Endothelial cell of umbilical vein (primary cell): ENCODE data around the gene FRMD4A. TPM values are rescaled to one million over a fixed set of nuclear protein-coding genes. Genes with fewer than 3 reads are reported as not detected.
A peak's percentile ranks its signal among the peaks of the same experiment; 100 is the strongest.

ENCODE experiments used
- BruUV-seq: library from RNA; stranded (reverse); fragments of 400-500 nt; replicated peaks from 2 replicates; lab custom pipeline; 2021; lab: Mats Ljungman, UMichigan
- CTCF ChIA-PET: fragments of 300-600, 350-600 bp; sonication (Branson Sonifier 250); formaldehyde crosslinking; loops from one replicate; lab custom pipeline; 2021; ENCODE audit warnings: antibody characterized with exemption, inconsistent platforms; lab: Charles Lee
- POLR2A ChIA-PET: fragments of 300-600, 350-600 bp; sonication (Branson Sonifier 250); formaldehyde crosslinking; loops from one replicate; lab custom pipeline; 2021; ENCODE audit warnings: antibody characterized with exemption, inconsistent platforms; lab: Charles Lee
- DNase-seq: peaks from one replicate; pipeline ENCODE4 v3.0.0-alpha.2; 2011; ENCODE audit warnings: low read depth, low spot score
- FAIRE-seq: peaks from 2 replicates; lab custom pipeline; 2011; peaks lifted over from hg19 to GRCh38; lab: Jason Lieb, UNC
- H2AFZ ChIP-seq: 2 replicates; pipeline ENCODE4 v1.6.0; 2012; ENCODE audit warnings: low read depth, low read length, control low read depth, inconsistent platforms
- H3K27ac ChIP-seq: 2 replicates; pipeline ENCODE4 v1.5.1; 2011; ENCODE audit warnings: low read depth, mild to moderate bottlenecking, control low read depth, low read length, moderate library complexity; ENCODE audit not compliant: insufficient read depth
- H3K27me3 ChIP-seq, 2 experiments: 2 replicates each; pipeline versions ENCODE4 v1.6.0 to v1.6.1; 2011; ENCODE audit warnings: low read length in 2 of 2, mixed read lengths in 1 of 2; ENCODE audit not compliant: control insufficient read depth in 2 of 2, insufficient read depth in 2 of 2
- H3K36me3 ChIP-seq, 2 experiments: 2 replicates in 1 of 2; 3 replicates in 1 of 2; pipeline ENCODE4 v1.5.1; 2011; ENCODE audit warnings: low read length in 2 of 2, mild to moderate bottlenecking in 1 of 2, moderate library complexity in 1 of 2; ENCODE audit not compliant: control insufficient read depth in 2 of 2, insufficient read depth in 2 of 2; ENCODE audit errors: extremely low read depth in 1 of 2
- H3K4me1 ChIP-seq: 3 replicates; pipeline ENCODE4 v1.5.1; 2011; ENCODE audit warnings: mild to moderate bottlenecking, low read length; ENCODE audit not compliant: control insufficient read depth, insufficient read depth; ENCODE audit errors: extremely low read depth
- H3K4me2 ChIP-seq: 2 replicates; pipeline ENCODE4 v1.6.1; 2011; ENCODE audit warnings: low read length, control low read depth, mixed read lengths; ENCODE audit not compliant: insufficient read depth
- H3K4me3 ChIP-seq, 3 experiments: fragments of 200-600 bp in 1 of 3; sonication (generic), shearing (Covaris generic) in 1 of 3; replicated peaks in 1 of 3; 2 replicates each; pipeline ENCODE4 v1.5.1; 2011 to 2016; ENCODE audit warnings: control low read depth in 3 of 3, low read length in 3 of 3, mild to moderate bottlenecking in 2 of 3, inconsistent platforms in 1 of 3, low read depth in 1 of 3, moderate library complexity in 1 of 3; ENCODE audit not compliant: insufficient read depth in 1 of 3
- H3K79me2 ChIP-seq: 2 replicates; pipeline ENCODE4 v1.6.0; 2012; ENCODE audit warnings: low read length, inconsistent platforms; ENCODE audit not compliant: control insufficient read depth, insufficient read depth
- H3K9ac ChIP-seq: replicated peaks from 2 replicates; pipeline ENCODE3; 2011; ENCODE audit warnings: low read length, control low read depth; ENCODE audit not compliant: insufficient read depth; ENCODE audit errors: extremely low read depth
- H3K9me1 ChIP-seq: replicated peaks from 3 replicates; pipeline ENCODE4 v1.6.0; 2011; ENCODE audit warnings: mild to moderate bottlenecking, low read length; ENCODE audit not compliant: control insufficient read depth, insufficient read depth; ENCODE audit errors: extremely low read depth
- H3K9me3 ChIP-seq: replicated peaks from 2 replicates; pipeline ENCODE4 v1.5.1; 2012; ENCODE audit warnings: low read length, inconsistent platforms; ENCODE audit not compliant: control insufficient read depth, insufficient read depth
- H4K20me1 ChIP-seq: replicated peaks from 2 replicates; pipeline ENCODE3; 2011; ENCODE audit warnings: mild to moderate bottlenecking, low read length; ENCODE audit not compliant: control insufficient read depth, insufficient read depth; ENCODE audit errors: extremely low read depth
- CTCF ChIP-seq, 2 donors: IDR thresholded peaks; 1 replicate in 1 of 2; 2 replicates in 1 of 2; pipeline ENCODE4 v1.5.1; 2011; ENCODE audit warnings: low read length in 2 of 2, mild to moderate bottlenecking in 2 of 2, moderate library complexity in 2 of 2, control low read depth in 1 of 2, inconsistent platforms in 1 of 2, low read depth in 1 of 2; ENCODE audit not compliant: insufficient read depth in 1 of 2; ENCODE audit errors: extremely low read depth in 1 of 2
- EZH2 ChIP-seq: IDR thresholded peaks from 2 replicates; pipeline ENCODE4 v1.6.1; 2012; ENCODE audit warnings: borderline replicate concordance, low read depth, mild to moderate bottlenecking, moderate library complexity, low read length, inconsistent platforms; ENCODE audit not compliant: severe bottlenecking
- FOS ChIP-seq: IDR thresholded peaks from 2 replicates; pipeline ENCODE4 v1.6.1; 2011; ENCODE audit warnings: mild to moderate bottlenecking, low read length, moderate library complexity, borderline replicate concordance; ENCODE audit not compliant: insufficient read depth
- GATA2 ChIP-seq: IDR thresholded peaks from 2 replicates; pipeline ENCODE4 v1.7.0; 2011; ENCODE audit warnings: low read depth, mild to moderate bottlenecking, moderate library complexity, mixed read lengths, low read length; ENCODE audit not compliant: insufficient read length, insufficient read depth
- JUN ChIP-seq: IDR thresholded peaks from 2 replicates; pipeline ENCODE4 v1.6.1; 2011; ENCODE audit warnings: borderline replicate concordance, low read depth; ENCODE audit not compliant: insufficient read length, insufficient read depth
- MYC ChIP-seq: IDR thresholded peaks from one replicate; pipeline ENCODE4 v1.6.1; 2011; ENCODE audit warnings: mild to moderate bottlenecking, low read depth, low read length
- POLR2A ChIP-seq: IDR thresholded peaks from 2 replicates; pipeline ENCODE4 v1.6.1; 2012; ENCODE audit warnings: low read depth, mild to moderate bottlenecking, control low read depth, low read length
- POLR2AphosphoS5 ChIP-seq: IDR thresholded peaks from 2 replicates; pipeline ENCODE4 v1.6.1; 2012; ENCODE audit warnings: low read depth, mild to moderate bottlenecking, control low read depth, low read length, moderate library complexity; ENCODE audit not compliant: insufficient read depth
- dilution Hi-C: fragments of 300-500 bp; cut with MboI; formaldehyde crosslinking; loops from one replicate; pipeline ENCODE4 v1.15.0; 2019; ENCODE audit warnings: low sequenced_read_pairs; ENCODE audit not compliant: extremely low pct_ligation_motif_present
- intact Hi-C: fragments of 100-400 bp; cut with micrococcal nuclease; formaldehyde crosslinking; loops from one replicate; pipeline ENCODE4 v1.10.0; 2022
- polyA plus RNA-seq, 4 experiments: library from polyadenylated mRNA; depleted of rRNA in 3 of 4; stranded (reverse) in 3 of 4; unstranded in 1 of 4; fragments of >200 nt; gene quantifications; 2 replicates each; pipeline versions ENCODE4 v1.2.1 to v1.2.3, GENCODE V29; 2011 to 2012; ENCODE audit warnings: missing spikeins in 1 of 4
- total RNA-seq: library from RNA; stranded (reverse); gene quantifications from 2 replicates; pipeline ENCODE4 v1.2.3, GENCODE V29; 2021
- TF ChIP-seq, protein P1 (sequence below): IDR thresholded peaks from 2 replicates; pipeline ENCODE4 v1.6.1; 2011; ENCODE audit not compliant: insufficient read depth, insufficient read length

Gene FRMD4A
- total and polyA plus RNA-seq, 2 donors (not counting 3 experiments of a cell fraction or from before 2014, with no cell fraction given) = 123 to 148 TPM

- intact Hi-C loops = no loop called here
- no peak for FAIRE-seq
- H4K20me1 ChIP-seq = no peaks in the 10 kb centered on the region
- peak overlapping the region; percentile 44 for H2AFZ ChIP-seq
- H3K4me2 ChIP-seq = no peak overlapping the region
- peaks cover 6% of the 10 kb centered on the region for H3K4me1 ChIP-seq
- no peak overlapping the region for H3K4me3 ChIP-seq
- H3K79me2 ChIP-seq = no peaks in the 10 kb centered on the region
- H3K9me3 ChIP-seq = no peaks in the 10 kb centered on the region
- H3K36me3 ChIP-seq = no peaks in the 10 kb centered on the region
- H3K27me3 ChIP-seq = no peaks in the 10 kb centered on the region
- CTCF ChIA-PET = interaction anchor here (0.7 to 2.4 kb wide), 6 partner anchors 8 to 53 kb away, joined by 3 to 12 read pairs (median 4); no protein-coding TSS in a partner anchor
- no peak overlapping the region for H3K9ac ChIP-seq
- POLR2A ChIA-PET = no interaction called here
- H3K27ac ChIP-seq = no peak overlapping the region
- dilution Hi-C loops = no loop called here
- no peak for DNase-seq
- BruUV-seq = no TSS peak
- TF ChIP-seq EZH2 = no peak
- no peak for TF ChIP-seq CTCF (IDR thresholded peaks at IDR 0.05; ENCODE audit: extremely low read depth in 1 of 2, insufficient read depth in 1 of 2, low read depth in 1 of 2, low read length in 2 of 2)
- no peak for TF ChIP-seq POLR2AphosphoS5
- TF ChIP-seq, protein P1, sequence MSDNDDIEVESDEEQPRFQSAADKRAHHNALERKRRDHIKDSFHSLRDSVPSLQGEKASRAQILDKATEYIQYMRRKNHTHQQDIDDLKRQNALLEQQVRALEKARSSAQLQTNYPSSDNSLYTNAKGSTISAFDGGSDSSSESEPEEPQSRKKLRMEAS = no peak
- no peak for TF ChIP-seq GATA2
- TF ChIP-seq POLR2A = no peak
- TF ChIP-seq MYC = no peak
- no peak for TF ChIP-seq FOS
- TF ChIP-seq JUN = no peak
- H3K9me1 ChIP-seq = no peaks in the 10 kb centered on the region
Measured at GRCh38 chr10:14040787-14041631, 289.7 kb downstream of the FRMD4A start.
